Body of pancreas (tissue), 4 donors: ENCODE measurements around the gene PPIB. TPM values are rescaled to one million over a fixed set of nuclear protein-coding genes. Genes with fewer than 3 reads are reported as not detected.

Experiments
- ATAC-seq: fragments of 150-250 bp; one replicate; pipeline ENCODE4 v1.9.1; 2016
- DNase-seq, 4 donors: peaks; one replicate each; pipeline ENCODE4 v3.0.0-alpha.2; 2019
- H3K27ac ChIP-seq, 4 donors: fragments of 200-600 bp; sonication (generic); 1 replicate in 3 of 4; 2 replicates in 1 of 4; pipeline versions ENCODE4 v1.5.1 to v1.6.1; 2016 to 2019; ENCODE audit warnings: mild to moderate bottlenecking in 1 of 4, mixed read lengths in 1 of 4, moderate library complexity in 1 of 4
- H3K27me3 ChIP-seq, 2 donors: fragments of 200-600 bp; sonication (generic); one replicate each; pipeline ENCODE4 v1.6.0; 2016; ENCODE audit warnings: mild to moderate bottlenecking in 1 of 2
- H3K36me3 ChIP-seq, 2 donors: fragments of 200-600 bp; sonication (generic); replicated peaks in 1 of 2; 2 replicates each; pipeline ENCODE4 v1.5.1; 2016; ENCODE audit warnings: low read depth in 2 of 2; ENCODE audit not compliant: insufficient read depth in 1 of 2
- H3K4me1 ChIP-seq: fragments of 200-600 bp; sonication (generic); one replicate; pipeline ENCODE4 v1.6.0; 2016
- H3K4me3 ChIP-seq, 2 donors: fragments of 200-600 bp; sonication (generic); 1 replicate in 1 of 2; 2 replicates in 1 of 2; pipeline ENCODE4 v1.5.1; 2016 to 2019
- H3K9me3 ChIP-seq, 3 donors: fragments of 200-600 bp; sonication (generic); 1 replicate in 2 of 3; 2 replicates in 1 of 3; pipeline ENCODE4 v1.5.1; 2016
- CTCF ChIP-seq, 7 experiments: fragments of 450-650 bp in 4 of 7; fragments of 200-600 bp in 3 of 7; sonication (generic) in 3 of 7; IDR thresholded peaks; one replicate each; pipeline ENCODE4 v1.5.1; 2016 to 2019; ENCODE audit warnings: antibody characterized with exemption in 7 of 7
- POLR2A ChIP-seq, 3 donors: fragments of 450-650 bp; IDR thresholded peaks; one replicate each; pipeline ENCODE4 v1.6.1; 2016; ENCODE audit warnings: antibody characterized with exemption in 3 of 3, mild to moderate bottlenecking in 2 of 3
- WGBS, 2 donors: methylation state at CpG; one replicate each; pipeline ENCODE4 v1.1.5; 2017; 5-methylcytosine and 5-hydroxymethylcytosine counted together
- intact Hi-C: fragments of 100-400 bp; cut with DNase I; formaldehyde crosslinking; loops from one replicate; pipeline ENCODE4 v1.15.1; 2023
- total RNA-seq, 2 donors: library from RNA; depleted of rRNA; stranded (reverse); fragments of >200 nt; gene quantifications; one replicate each; pipeline ENCODE4 v1.1.0, GENCODE V29; 2016

The PPIB gene
- total RNA-seq, 2 donors from 2014 or later = 159 to 1,343 TPM

GRCh38 chr15:64133623-64134344 is 29.0 kb downstream of the PPIB start:
- ATAC-seq (no peak), DNase-seq (no peak)
- no peak overlapping the region for H3K4me3 ChIP-seq
- TF ChIP-seq CTCF (IDR thresholded peaks at IDR 0.05) (no peak), POLR2A (IDR thresholded peaks at IDR 0.05) (no peak)
- no peaks in the 10 kb centered on the region for H3K27me3 ChIP-seq
- peaks cover 16 to 57% of the 10 kb centered on the region in 2 donors for H3K36me3 ChIP-seq
- intact Hi-C loops = no loop called here
- no peaks in the 10 kb centered on the region for H3K4me1 ChIP-seq
- WGBS, 2 donors = 91 to 95% methylated on average over 10 of the region's 10 CpGs
- no peak overlapping the region for H3K27ac ChIP-seq
- no peaks in the 10 kb centered on the region for H3K9me3 ChIP-seq

GRCh38 chr15:64132217-64132616 is 30.6 kb downstream of the PPIB start:
- H3K9me3 ChIP-seq = no peaks in the 10 kb centered on the region
- no peaks in the 10 kb centered on the region for H3K27me3 ChIP-seq
- TF ChIP-seq CTCF (IDR thresholded peaks at IDR 0.05) = no peak
- TF ChIP-seq POLR2A (IDR thresholded peaks at IDR 0.05) = no peak
- DNase-seq = no peak
- 92 to 100% methylated on average over 3 to 4 of the region's 4 CpGs for WGBS, 2 donors
- intact Hi-C loops = no loop called here
- H3K4me3 ChIP-seq = no peak overlapping the region
- no peak overlapping the region for H3K27ac ChIP-seq
- H3K4me1 ChIP-seq = no peaks in the 10 kb centered on the region
- H3K36me3 ChIP-seq = peaks cover 12 to 59% of the 10 kb centered on the region in 2 donors
- ATAC-seq = no peak

GRCh38 chr15:64131547-64131946 is 31.3 kb downstream of the PPIB start:
- DNase-seq (no peak), ATAC-seq (no peak)
- H3K4me3 ChIP-seq = no peak overlapping the region
- H3K27ac ChIP-seq = no peak overlapping the region
- intact Hi-C loops = no loop called here
- no peaks in the 10 kb centered on the region for H3K9me3 ChIP-seq
- no peaks in the 10 kb centered on the region for H3K4me1 ChIP-seq
- 90 to 93% methylated on average over 7 of the region's 7 CpGs for WGBS, 2 donors
- H3K36me3 ChIP-seq = peaks cover 9 to 54% of the 10 kb centered on the region in 2 donors
- TF ChIP-seq CTCF (IDR thresholded peaks at IDR 0.05) (no peak), POLR2A (IDR thresholded peaks at IDR 0.05) (no peak)
- H3K27me3 ChIP-seq = no peaks in the 10 kb centered on the region

- Histone ChIP-seq H3K4me1 (no peaks in the 10 kb centered on the region), H3K36me3 (peaks cover 9 to 44% of the 10 kb centered on the region in 2 donors), H3K27ac (no peak overlapping the region), H3K9me3 (no peaks in the 10 kb centered on the region), H3K4me3 (no peak overlapping the region), H3K27me3 (no peaks in the 10 kb centered on the region)
- intact Hi-C loops = no loop called here
- 96 to 97% methylated on average over 3 of the region's 3 CpGs for WGBS, 2 donors
- DNase-seq = no peak
- TF ChIP-seq CTCF (IDR thresholded peaks at IDR 0.05) = no peak
- TF ChIP-seq POLR2A (IDR thresholded peaks at IDR 0.05) = no peak
- no peak for ATAC-seq
Measured at GRCh38 chr15:64130159-64130558, 32.7 kb downstream of the PPIB start.
